ENCODE results near the gene ADARB2.
"Not testable (repeated sequence)": the region's sequence is repeated elsewhere in the genome, so short reads cannot be mapped to it uniquely, and the experiment has no call there.

ADARB2 gene

GRCh38 chr10:1476455-1476803 lies 260.9 kb downstream of the ADARB2 start:
- DNase-seq: no peak

- no peak for DNase-seq
Observed at GRCh38 chr10:1475771-1476454, 261.4 kb downstream of the ADARB2 start.

GRCh38 chr10:1475098-1475591 lies 262.2 kb downstream of the ADARB2 start:
- DNase-seq: no peak

GRCh38 chr10:1474376-1475097 lies 262.8 kb downstream of the ADARB2 start:
- DNase-seq: no peak

- DNase-seq: no peak
Observed at GRCh38 chr10:1473874-1474273, 263.5 kb downstream of the ADARB2 start.

- DNase-seq: no peak
Observed at GRCh38 chr10:1472178-1472958, 265.0 kb downstream of the ADARB2 start.

- DNase-seq: no peak
Observed at GRCh38 chr10:1468811-1469210, 268.5 kb downstream of the ADARB2 start.

- no peak for DNase-seq
Observed at GRCh38 chr10:1467334-1468076, 269.8 kb downstream of the ADARB2 start.

- no peak for DNase-seq
Observed at GRCh38 chr10:1465993-1466764, 271.1 kb downstream of the ADARB2 start.

- no peak for DNase-seq
Observed at GRCh38 chr10:1465418-1465911, 271.9 kb downstream of the ADARB2 start.

GRCh38 chr10:1464881-1465417 lies 272.4 kb downstream of the ADARB2 start:
- no peak for DNase-seq

GRCh38 chr10:1463971-1464370 lies 273.4 kb downstream of the ADARB2 start:
- DNase-seq: not testable (repeated sequence)

- DNase-seq: no peak
Observed at GRCh38 chr10:1462994-1463633, 274.2 kb downstream of the ADARB2 start.

GRCh38 chr10:1462521-1462920 lies 274.8 kb downstream of the ADARB2 start:
- DNase-seq: no peak

GRCh38 chr10:1462032-1462431 lies 275.3 kb downstream of the ADARB2 start:
- no peak for DNase-seq

GRCh38 chr10:1461016-1461415 lies 276.3 kb downstream of the ADARB2 start:
- no peak for DNase-seq

- DNase-seq: not testable (repeated sequence)
Observed at GRCh38 chr10:1459664-1460063, 277.7 kb downstream of the ADARB2 start.

GRCh38 chr10:1454951-1455350 lies 282.4 kb downstream of the ADARB2 start:
- DNase-seq: no peak

- no peak for DNase-seq
Observed at GRCh38 chr10:1454428-1454827, 282.9 kb downstream of the ADARB2 start.

GRCh38 chr10:1452777-1453176 lies 284.5 kb downstream of the ADARB2 start:
- DNase-seq: no peak

GRCh38 chr10:1451941-1452340 lies 285.4 kb downstream of the ADARB2 start:
- no peak for DNase-seq

Data from OCI-M1 (cell line).